ENCODE data around the gene RDX.
"Not testable (repeated sequence)": the region's sequence is repeated elsewhere in the genome, so short reads cannot be mapped to it uniquely, and the experiment has no call there.

The RDX gene

GRCh38 chr11:110219006-110219785, 77.2 kb downstream of the RDX start:
- Histone ChIP-seq H3K4me3 (ENCODE audit: low read depth in 1 of 2, low read length in 2 of 2) (no peak overlapping the region), H3K27ac (ENCODE audit: low read length) (no peak overlapping the region), H3K36me3 (ENCODE audit: control insufficient read depth in 1 of 2, insufficient read depth in 2 of 2, low read length in 2 of 2) (peaks cover 0 to 11% of the 10 kb centered on the region in 2 donors), H3K4me1 (ENCODE audit: control insufficient read depth in 1 of 2, insufficient read depth in 2 of 2, low read length in 2 of 2) (no peaks in the 10 kb centered on the region), H3K27me3 (ENCODE audit: low read depth, low read length) (no peaks in the 10 kb centered on the region), H3K9me3 (ENCODE audit: control insufficient read depth in 1 of 2, low read length in 2 of 2) (no peaks in the 10 kb centered on the region)

GRCh38 chr11:110217936-110218335, 78.5 kb downstream of the RDX start:
- H3K4me1 ChIP-seq (ENCODE audit: control insufficient read depth in 1 of 2, insufficient read depth in 2 of 2, low read length in 2 of 2): no peaks in the 10 kb centered on the region
- no peaks in the 10 kb centered on the region for H3K27me3 ChIP-seq (ENCODE audit: low read depth, low read length)
- H3K36me3 ChIP-seq (ENCODE audit: control insufficient read depth in 1 of 2, insufficient read depth in 2 of 2, low read length in 2 of 2): peaks cover 0 to 11% of the 10 kb centered on the region in 2 donors
- no peak overlapping the region for H3K27ac ChIP-seq (ENCODE audit: low read length)
- H3K9me3 ChIP-seq (ENCODE audit: control insufficient read depth in 1 of 2, low read length in 2 of 2): no peaks in the 10 kb centered on the region
- H3K4me3 ChIP-seq (ENCODE audit: low read depth in 1 of 2, low read length in 2 of 2): no peak overlapping the region

- Histone ChIP-seq H3K36me3 (ENCODE audit: control insufficient read depth in 1 of 2, insufficient read depth in 2 of 2, low read length in 2 of 2) (peaks cover 0 to 11% of the 10 kb centered on the region in 2 donors), H3K4me1 (ENCODE audit: control insufficient read depth in 1 of 2, insufficient read depth in 2 of 2, low read length in 2 of 2) (no peaks in the 10 kb centered on the region), H3K27me3 (ENCODE audit: low read depth, low read length) (no peaks in the 10 kb centered on the region), H3K9me3 (ENCODE audit: control insufficient read depth in 1 of 2, low read length in 2 of 2) (no peaks in the 10 kb centered on the region), H3K4me3 (ENCODE audit: low read depth in 1 of 2, low read length in 2 of 2) (no peak overlapping the region), H3K27ac (ENCODE audit: low read length) (no peak overlapping the region)
Measured at GRCh38 chr11:110217223-110217877, 79.1 kb downstream of the RDX start.

DNA sequence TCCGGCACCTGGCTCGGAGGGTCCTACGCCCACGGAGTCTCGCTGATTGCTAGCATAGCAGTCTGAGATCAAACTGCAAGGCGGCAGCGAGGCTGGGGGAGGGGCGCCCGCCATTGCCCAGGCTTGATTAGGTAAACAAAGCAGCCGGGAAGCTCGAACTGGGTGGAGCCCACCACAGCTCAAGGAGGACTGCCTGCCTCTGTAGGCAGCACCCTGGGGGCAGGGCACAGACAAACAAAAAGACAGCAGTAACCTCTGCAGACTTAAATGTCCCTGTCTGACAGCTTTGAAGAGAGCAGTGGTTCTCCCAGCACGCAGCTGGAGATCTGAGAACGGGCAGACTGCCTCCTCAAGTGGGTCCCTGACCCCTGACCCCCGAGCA, 87.1 kb downstream of the RDX start:
- H3K27ac ChIP-seq (ENCODE audit: low read length); H3K9me3 ChIP-seq (ENCODE audit: control insufficient read depth in 1 of 2, low read length in 2 of 2); H3K36me3 ChIP-seq (ENCODE audit: control insufficient read depth in 1 of 2, insufficient read depth in 2 of 2, low read length in 2 of 2); H3K27me3 ChIP-seq (ENCODE audit: low read depth, low read length); H3K4me1 ChIP-seq (ENCODE audit: control insufficient read depth in 1 of 2, insufficient read depth in 2 of 2, low read length in 2 of 2); H3K4me3 ChIP-seq (ENCODE audit: low read depth in 1 of 2, low read length in 2 of 2): not testable (repeated sequence)

GRCh38 chr11:110208678-110209312, 87.6 kb downstream of the RDX start:
- H3K4me3 ChIP-seq (ENCODE audit: low read depth in 1 of 2, low read length in 2 of 2); H3K36me3 ChIP-seq (ENCODE audit: control insufficient read depth in 1 of 2, insufficient read depth in 2 of 2, low read length in 2 of 2); H3K27me3 ChIP-seq (ENCODE audit: low read depth, low read length); H3K9me3 ChIP-seq (ENCODE audit: control insufficient read depth in 1 of 2, low read length in 2 of 2); H3K27ac ChIP-seq (ENCODE audit: low read length); H3K4me1 ChIP-seq (ENCODE audit: control insufficient read depth in 1 of 2, insufficient read depth in 2 of 2, low read length in 2 of 2): not testable (repeated sequence)

DNA sequence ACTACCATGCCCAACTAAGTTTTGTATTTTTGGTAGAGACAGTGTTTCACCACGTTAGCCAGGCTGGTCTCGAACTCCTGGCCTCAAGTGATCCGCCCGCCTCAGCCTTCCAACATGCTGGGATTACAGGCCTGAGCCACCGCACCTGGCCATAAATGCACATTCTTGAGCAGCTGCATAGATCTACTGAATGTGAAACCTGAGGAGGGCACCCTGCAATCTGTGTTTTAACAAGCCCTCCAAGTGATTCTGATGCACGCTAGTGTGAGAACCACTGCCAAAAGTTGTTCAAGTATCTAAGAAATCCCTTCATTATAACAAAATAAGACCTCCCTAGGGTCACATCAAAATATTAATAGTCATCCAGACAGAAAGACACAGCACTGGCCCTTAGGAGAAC, 89.3 kb downstream of the RDX start:
- H3K27ac ChIP-seq (ENCODE audit: low read length): no peak overlapping the region
- H3K4me1 ChIP-seq (ENCODE audit: control insufficient read depth in 1 of 2, insufficient read depth in 2 of 2, low read length in 2 of 2): no peaks in the 10 kb centered on the region
- H3K36me3 ChIP-seq (ENCODE audit: control insufficient read depth in 1 of 2, insufficient read depth in 2 of 2, low read length in 2 of 2): no peaks in the 10 kb centered on the region
- H3K4me3 ChIP-seq (ENCODE audit: low read depth in 1 of 2, low read length in 2 of 2): no peak overlapping the region
- H3K9me3 ChIP-seq (ENCODE audit: control insufficient read depth in 1 of 2, low read length in 2 of 2): no peaks in the 10 kb centered on the region
- H3K27me3 ChIP-seq (ENCODE audit: low read depth, low read length): no peaks in the 10 kb centered on the region

DNA sequence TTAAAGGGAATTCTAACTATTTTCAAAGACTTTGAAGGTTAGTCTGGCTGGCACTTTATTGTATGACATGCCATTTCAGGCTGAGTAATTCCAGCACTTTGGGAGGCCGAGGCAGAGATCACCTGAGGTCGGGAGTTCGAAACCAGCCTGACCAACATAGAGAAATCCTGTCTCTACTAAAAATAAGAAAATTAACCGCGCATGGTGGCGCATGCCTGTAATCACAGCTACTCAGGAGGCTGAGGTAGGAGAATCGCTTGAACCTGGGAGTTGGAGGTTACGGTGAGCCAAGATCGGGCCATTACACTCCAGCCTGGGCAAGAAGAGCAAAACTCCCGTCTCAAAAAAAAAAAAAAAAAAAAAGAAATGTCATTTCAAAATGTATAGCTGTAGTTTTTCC, 95.6 kb downstream of the RDX start:
- Histone ChIP-seq H3K27ac (ENCODE audit: low read length) (no peak overlapping the region), H3K9me3 (ENCODE audit: control insufficient read depth in 1 of 2, low read length in 2 of 2) (no peaks in the 10 kb centered on the region), H3K4me3 (ENCODE audit: low read depth in 1 of 2, low read length in 2 of 2) (no peak overlapping the region), H3K36me3 (ENCODE audit: control insufficient read depth in 1 of 2, insufficient read depth in 2 of 2, low read length in 2 of 2) (no peaks in the 10 kb centered on the region), H3K4me1 (ENCODE audit: control insufficient read depth in 1 of 2, insufficient read depth in 2 of 2, low read length in 2 of 2) (no peaks in the 10 kb centered on the region), H3K27me3 (ENCODE audit: low read depth, low read length) (no peaks in the 10 kb centered on the region)

DNA sequence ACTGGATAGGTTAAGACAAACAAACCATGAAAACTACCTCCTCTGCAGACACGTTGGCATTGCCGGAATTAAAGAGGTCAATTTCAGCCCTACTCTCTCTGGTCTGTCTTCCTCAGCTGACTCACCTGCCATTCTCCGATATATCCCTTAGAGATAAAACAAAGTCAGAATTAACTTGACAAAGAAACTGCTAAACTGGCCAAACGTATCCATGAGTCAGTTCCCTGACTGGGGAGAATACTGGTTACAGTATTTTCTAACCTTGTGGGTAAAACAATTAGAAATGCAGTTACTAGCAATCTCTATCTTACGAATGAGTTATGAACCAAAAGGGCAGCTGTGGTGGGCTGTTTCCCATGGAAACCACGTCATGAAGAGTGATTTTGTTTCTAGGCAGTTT, 96.2 kb downstream of the RDX start:
- no peaks in the 10 kb centered on the region for H3K4me1 ChIP-seq (ENCODE audit: control insufficient read depth in 1 of 2, insufficient read depth in 2 of 2, low read length in 2 of 2)
- no peaks in the 10 kb centered on the region for H3K9me3 ChIP-seq (ENCODE audit: control insufficient read depth in 1 of 2, low read length in 2 of 2)
- no peaks in the 10 kb centered on the region for H3K27me3 ChIP-seq (ENCODE audit: low read depth, low read length)
- H3K27ac ChIP-seq (ENCODE audit: low read length): no peak overlapping the region
- H3K36me3 ChIP-seq (ENCODE audit: control insufficient read depth in 1 of 2, insufficient read depth in 2 of 2, low read length in 2 of 2): no peaks in the 10 kb centered on the region
- no peak overlapping the region for H3K4me3 ChIP-seq (ENCODE audit: low read depth in 1 of 2, low read length in 2 of 2)

DNA sequence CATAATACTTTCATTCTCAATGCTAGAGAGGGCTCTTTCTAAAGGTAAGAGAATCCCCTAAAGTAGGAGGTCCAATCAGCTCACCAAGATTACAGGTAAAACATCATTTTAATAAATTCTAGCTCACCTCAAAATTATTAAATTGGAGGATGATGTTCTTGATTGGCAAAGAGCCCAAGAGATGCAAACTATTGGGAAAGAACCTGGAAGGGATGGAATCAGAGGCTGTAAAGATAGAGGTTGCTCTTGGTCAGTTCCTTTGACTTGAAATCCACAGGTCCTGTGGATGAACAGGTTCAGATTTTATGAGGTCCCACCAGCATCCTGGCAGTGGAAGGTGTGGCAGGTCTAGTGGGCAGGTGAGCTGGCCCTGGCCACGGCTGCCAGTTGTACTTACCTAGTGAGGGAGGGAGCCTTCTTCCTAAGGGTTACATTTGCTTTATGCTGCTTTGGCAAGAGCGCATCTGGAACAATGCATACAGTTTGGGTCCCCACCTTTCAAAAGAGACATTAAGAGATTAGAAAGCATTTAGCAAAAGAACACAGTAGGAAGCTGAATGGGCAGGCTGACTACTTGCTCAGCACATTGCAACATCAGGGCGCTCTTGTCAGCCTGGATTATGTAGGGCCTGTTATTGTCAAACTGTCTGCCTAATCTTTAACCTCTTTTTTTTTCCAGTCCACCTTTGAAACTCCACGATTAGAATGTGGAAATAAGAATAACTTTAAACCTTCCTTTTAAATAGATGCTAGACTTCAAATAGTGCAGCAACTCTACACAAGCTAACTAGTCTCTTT, 97.0 kb downstream of the RDX start:
- no peaks in the 10 kb centered on the region for H3K9me3 ChIP-seq (ENCODE audit: control insufficient read depth in 1 of 2, low read length in 2 of 2)
- no peaks in the 10 kb centered on the region for H3K27me3 ChIP-seq (ENCODE audit: low read depth, low read length)
- H3K4me1 ChIP-seq (ENCODE audit: control insufficient read depth in 1 of 2, insufficient read depth in 2 of 2, low read length in 2 of 2): no peaks in the 10 kb centered on the region
- H3K27ac ChIP-seq (ENCODE audit: low read length): no peak overlapping the region
- H3K4me3 ChIP-seq (ENCODE audit: low read depth in 1 of 2, low read length in 2 of 2): no peak overlapping the region
- no peaks in the 10 kb centered on the region for H3K36me3 ChIP-seq (ENCODE audit: control insufficient read depth in 1 of 2, insufficient read depth in 2 of 2, low read length in 2 of 2)

DNA sequence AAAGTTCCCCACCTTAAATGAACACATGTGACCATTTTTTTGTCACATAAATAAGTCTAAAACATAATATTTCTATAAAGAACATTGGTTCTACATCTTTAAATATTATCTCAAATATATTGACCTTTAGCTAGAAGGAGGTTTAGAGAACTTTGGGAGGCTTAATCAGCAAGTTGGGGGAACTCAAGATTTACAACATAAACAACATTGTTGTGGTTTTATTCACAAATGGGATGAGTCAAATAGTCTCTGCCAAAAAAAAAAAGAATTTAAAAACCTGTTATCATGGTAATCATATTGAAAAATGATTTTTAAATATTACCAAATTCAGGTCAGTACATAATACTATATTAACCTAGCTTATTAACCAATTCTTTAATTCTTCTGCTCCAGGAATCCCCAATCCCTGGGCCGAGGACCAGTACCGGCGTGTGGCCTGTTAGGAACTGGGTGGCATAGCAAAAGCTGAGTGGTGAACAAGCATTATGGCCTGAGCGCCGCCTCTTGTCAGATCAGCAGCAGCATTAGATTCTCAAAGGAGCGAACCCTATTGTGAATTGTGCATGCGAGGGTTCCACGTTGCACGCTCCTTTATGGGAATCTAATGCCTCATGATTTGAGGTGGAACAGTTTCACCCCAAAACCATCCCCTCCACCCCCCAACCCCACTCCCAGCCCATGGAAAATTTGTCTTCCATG, 98.2 kb downstream of the RDX start:
- no peak overlapping the region for H3K27ac ChIP-seq (ENCODE audit: low read length)

More for the DNA sequence above, 98.2 kb downstream of the RDX start:
- Histone ChIP-seq H3K27me3 (ENCODE audit: low read depth, low read length) (no peaks in the 10 kb centered on the region), H3K9me3 (ENCODE audit: control insufficient read depth in 1 of 2, low read length in 2 of 2) (no peaks in the 10 kb centered on the region), H3K4me3 (ENCODE audit: low read depth in 1 of 2, low read length in 2 of 2) (no peak overlapping the region), H3K36me3 (ENCODE audit: control insufficient read depth in 1 of 2, insufficient read depth in 2 of 2, low read length in 2 of 2) (no peaks in the 10 kb centered on the region), H3K4me1 (ENCODE audit: control insufficient read depth in 1 of 2, insufficient read depth in 2 of 2, low read length in 2 of 2) (no peaks in the 10 kb centered on the region)

Data from muscle layer of duodenum (tissue), 2 donors.